Activated B cell treated with CpG ODN at 0.5 μM for 24 hours (primary cell): Measurements from ENCODE around the gene GALNT2. TPM values are rescaled to one million over a fixed set of nuclear protein-coding genes. Genes with fewer than 3 reads are reported as not detected.

Experiments
- ATAC-seq: fragments of 200-7000 bp; cut with Tn5 transposase; one replicate; pipeline ENCODE4 v1.10.0; 2021; ENCODE audit warnings: low read depth, mild to moderate bottlenecking, moderate library complexity
- CTCF ChIA-PET: fragments of 350-600 bp; sonication (Branson Sonifier 250); formaldehyde crosslinking; loops from one replicate; lab custom pipeline; 2021; ENCODE audit warnings: antibody characterized with exemption; lab: Charles Lee
- POLR2A ChIA-PET: fragments of 350-600 bp; sonication (Branson Sonifier 250); formaldehyde crosslinking; loops from one replicate; lab custom pipeline; 2021; ENCODE audit warnings: antibody characterized with exemption; lab: Charles Lee
- DNase-seq: peaks from one replicate; pipeline ENCODE4 v3.0.0; 2022
- H3K27ac Mint-ChIP-seq: one replicate; pipeline ENCODE4 v1.8.0; 2020; ENCODE audit warnings: mixed read lengths
- H3K27me3 Mint-ChIP-seq: one replicate; pipeline ENCODE4 v1.8.0; 2021; ENCODE audit warnings: mixed read lengths
- H3K36me3 Mint-ChIP-seq: one replicate; pipeline ENCODE4 v1.8.0; 2021; ENCODE audit warnings: low read depth, mixed read lengths
- H3K4me1 Mint-ChIP-seq: one replicate; pipeline ENCODE4 v1.8.0; 2021; ENCODE audit warnings: mixed read lengths
- H3K4me3 Mint-ChIP-seq: one replicate; pipeline ENCODE4 v1.8.0; 2020; ENCODE audit warnings: mild to moderate bottlenecking, mixed read lengths
- H3K9me3 Mint-ChIP-seq: one replicate; pipeline ENCODE4 v1.8.0; 2020; ENCODE audit warnings: mixed read lengths
- intact Hi-C: fragments of 100-400 bp; cut with micrococcal nuclease; formaldehyde crosslinking; loops from one replicate; pipeline ENCODE4 v1.15.1; 2024
- total RNA-seq: library from RNA; stranded (reverse); gene quantifications from 2 replicates; pipeline ENCODE4 v1.2.3, GENCODE V29; 2022
- TF ChIP-seq, protein P1 (sequence below): fragments of 200-600 bp; IDR thresholded peaks from one replicate; pipeline ENCODE4 v1.8.0; 2022; ENCODE audit warnings: antibody characterized with exemption, mild to moderate bottlenecking

GALNT2 gene
- total RNA-seq, 1 donor from 2014 or later, result 108 TPM

DNA sequence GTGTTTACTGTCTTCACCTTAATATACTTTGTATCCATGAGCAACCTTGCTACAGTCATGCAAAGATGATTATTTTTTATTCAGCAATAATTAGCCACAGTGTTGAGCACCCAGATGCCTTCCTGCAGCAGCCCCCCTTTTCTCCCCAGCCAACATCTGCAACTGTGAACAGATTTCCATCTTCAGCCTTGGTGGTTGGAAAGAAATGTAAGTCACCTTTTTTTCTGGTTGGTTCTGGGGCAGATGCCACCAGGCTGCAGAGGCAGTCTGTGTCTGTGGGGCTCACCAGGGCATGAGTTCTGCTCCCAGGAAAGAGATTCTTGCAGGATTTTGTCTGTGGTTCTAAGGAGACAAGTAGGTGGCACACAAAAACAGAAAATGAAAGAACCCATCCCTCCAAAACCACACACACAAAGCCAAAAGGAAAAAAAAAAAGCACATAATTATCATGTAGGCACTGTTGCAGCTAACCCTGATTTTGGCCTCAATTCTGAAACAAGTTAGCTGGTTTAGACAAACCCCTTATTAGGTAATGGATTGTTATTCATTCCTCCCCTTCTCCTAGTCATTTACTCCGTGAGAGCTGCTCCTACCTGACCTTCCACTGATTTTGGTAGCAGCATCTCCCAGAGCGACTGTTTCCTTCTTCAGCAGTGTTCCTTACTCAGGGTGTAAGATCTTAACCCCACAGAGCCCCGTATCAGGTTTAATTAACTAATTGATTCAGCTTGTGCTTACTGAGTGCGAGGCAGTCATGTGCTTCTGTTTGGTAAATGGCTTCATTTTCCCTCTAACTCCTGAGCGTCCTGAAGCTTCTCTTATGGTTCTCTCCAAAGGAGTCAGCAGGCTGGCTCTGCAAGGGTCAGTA is 36.5 kb downstream of the GALNT2 start:
- CTCF ChIA-PET, result interaction anchor here (1.1 to 2.1 kb wide), 5 partner anchors 9 to 64 kb away, joined by 3 to 12 read pairs (median 3); no protein-coding TSS in a partner anchor
- peaks cover 39% of the 10 kb centered on the region for H3K36me3 Mint-ChIP-seq
- POLR2A ChIA-PET, result interaction anchor here (0.6 to 5.3 kb wide), 12 partner anchors 14 to 111 kb away, joined by 3 to 47 read pairs (median 4); partner anchors contain the start of gene GALNT2
- ATAC-seq (no peak), DNase-seq (no peak)
- H3K9me3 Mint-ChIP-seq, result no peaks in the 10 kb centered on the region
- H3K4me1 Mint-ChIP-seq, result peaks cover 72% of the 10 kb centered on the region
- H3K4me3 Mint-ChIP-seq, result peak overlapping the region; percentile 12
- TF ChIP-seq, protein P1, sequence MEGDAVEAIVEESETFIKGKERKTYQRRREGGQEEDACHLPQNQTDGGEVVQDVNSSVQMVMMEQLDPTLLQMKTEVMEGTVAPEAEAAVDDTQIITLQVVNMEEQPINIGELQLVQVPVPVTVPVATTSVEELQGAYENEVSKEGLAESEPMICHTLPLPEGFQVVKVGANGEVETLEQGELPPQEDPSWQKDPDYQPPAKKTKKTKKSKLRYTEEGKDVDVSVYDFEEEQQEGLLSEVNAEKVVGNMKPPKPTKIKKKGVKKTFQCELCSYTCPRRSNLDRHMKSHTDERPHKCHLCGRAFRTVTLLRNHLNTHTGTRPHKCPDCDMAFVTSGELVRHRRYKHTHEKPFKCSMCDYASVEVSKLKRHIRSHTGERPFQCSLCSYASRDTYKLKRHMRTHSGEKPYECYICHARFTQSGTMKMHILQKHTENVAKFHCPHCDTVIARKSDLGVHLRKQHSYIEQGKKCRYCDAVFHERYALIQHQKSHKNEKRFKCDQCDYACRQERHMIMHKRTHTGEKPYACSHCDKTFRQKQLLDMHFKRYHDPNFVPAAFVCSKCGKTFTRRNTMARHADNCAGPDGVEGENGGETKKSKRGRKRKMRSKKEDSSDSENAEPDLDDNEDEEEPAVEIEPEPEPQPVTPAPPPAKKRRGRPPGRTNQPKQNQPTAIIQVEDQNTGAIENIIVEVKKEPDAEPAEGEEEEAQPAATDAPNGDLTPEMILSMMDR, result no peak
- H3K27ac Mint-ChIP-seq, result peak overlapping the region; percentile 70
- intact Hi-C loops, result loop anchor here (1.0 to 10.0 kb wide), 3 partner anchors 20 to 249 kb away; no protein-coding TSS in a partner anchor
- H3K27me3 Mint-ChIP-seq, result no peaks in the 10 kb centered on the region

DNA sequence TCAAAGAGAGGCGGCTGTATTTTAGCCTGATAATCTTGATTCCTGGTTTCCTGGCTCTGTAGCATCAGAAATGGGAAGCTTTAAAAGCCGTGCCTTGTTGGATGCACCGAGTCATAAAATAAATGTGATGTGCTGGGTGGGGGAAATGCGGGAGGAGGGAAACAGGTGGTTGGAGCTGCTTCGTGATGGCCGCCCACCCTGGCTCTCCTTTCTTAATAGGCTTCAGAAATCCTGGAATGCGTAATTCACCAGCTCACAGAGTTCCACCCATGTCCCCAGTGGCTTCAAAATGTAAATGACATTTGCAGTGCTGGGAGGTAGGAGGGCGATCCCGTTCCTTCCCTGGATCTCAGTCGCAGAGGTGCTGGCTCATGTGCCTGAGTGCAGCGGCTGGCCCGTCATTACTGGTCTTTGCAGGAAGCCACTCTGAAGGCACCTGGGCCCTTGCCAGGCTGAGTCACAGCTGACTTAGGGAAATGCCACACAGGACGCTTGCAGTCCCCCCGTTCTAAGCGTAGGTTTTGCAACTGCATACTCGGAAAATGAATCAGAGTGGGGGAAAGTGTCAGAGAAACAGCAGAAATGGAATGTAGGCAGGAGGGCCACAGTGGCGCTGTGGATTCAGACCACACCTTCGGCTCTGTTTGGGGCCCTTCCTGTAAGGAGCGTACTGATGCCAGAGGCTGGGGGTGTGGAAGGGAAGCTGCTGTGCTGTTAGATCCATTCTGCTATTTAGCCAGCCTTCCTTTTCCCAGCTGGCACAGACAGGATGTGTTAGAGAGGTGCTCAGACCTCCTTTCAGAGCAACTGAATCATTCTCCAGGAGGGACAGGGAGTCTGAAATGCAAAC is 37.6 kb downstream of the GALNT2 start:
- ChIA-PET POLR2A (interaction anchor here (0.6 to 5.3 kb wide), 9 partner anchors 13 to 110 kb away, joined by 3 to 47 read pairs (median 4); partner anchors contain the start of gene GALNT2), CTCF (interaction anchor here (1.1 to 2.1 kb wide), 6 partner anchors 8 to 63 kb away, joined by 3 to 12 read pairs (median 3); no protein-coding TSS in a partner anchor)
- TF ChIP-seq, protein P1, result no peak
- H3K9me3 Mint-ChIP-seq, result no peaks in the 10 kb centered on the region
- H3K36me3 Mint-ChIP-seq, result peaks cover 33% of the 10 kb centered on the region
- DNase-seq (peak; percentile 50), ATAC-seq (peak; percentile 90)
- H3K27ac Mint-ChIP-seq, result peak overlapping the region; percentile 70
- H3K4me1 Mint-ChIP-seq, result peaks cover 82% of the 10 kb centered on the region
- H3K27me3 Mint-ChIP-seq, result no peaks in the 10 kb centered on the region
- peak overlapping the region; percentile 63 for H3K4me3 Mint-ChIP-seq
- intact Hi-C loops, result loop anchor here (1.0 to 10.0 kb wide), 3 partner anchors 19 to 250 kb away; no protein-coding TSS in a partner anchor

GRCh38 chr1:230105245-230105753 is 38.3 kb downstream of the GALNT2 start:
- Mint-ChIP-seq H3K9me3 (no peaks in the 10 kb centered on the region), H3K27ac (peak overlapping the region; percentile 70), H3K36me3 (peaks cover 33% of the 10 kb centered on the region), H3K4me1 (peaks cover 88% of the 10 kb centered on the region), H3K27me3 (no peaks in the 10 kb centered on the region), H3K4me3 (peak overlapping the region; percentile 63)
- ATAC-seq, result no peak
- ChIA-PET POLR2A (interaction anchor here (1.6 to 5.3 kb wide), 3 partner anchors 18 to 41 kb away, joined by 7 to 47 read pairs (median 9); partner anchors contain the start of gene GALNT2), CTCF (interaction anchor here (1.2 to 2.1 kb wide), 2 partner anchors 18 to 45 kb away, joined by 3 to 12 read pairs; no protein-coding TSS in a partner anchor)
- no peak for DNase-seq
- TF ChIP-seq, protein P1, result no peak
- intact Hi-C loops, result loop anchor here (10.0 kb wide), 2 partner anchors 170 to 250 kb away; no protein-coding TSS in a partner anchor

- CTCF ChIA-PET, result no interaction called here
- DNase-seq (no peak), ATAC-seq (no peak)
- TF ChIP-seq, protein P1, result no peak
- intact Hi-C loops, result loop anchor here (10.0 kb wide), 2 partner anchors 169 to 251 kb away; no protein-coding TSS in a partner anchor
- peaks cover 32% of the 10 kb centered on the region for H3K36me3 Mint-ChIP-seq
- POLR2A ChIA-PET, result interaction anchor here (1.0 to 5.3 kb wide), 3 partner anchors 10 to 39 kb away, joined by 3 to 47 read pairs (median 3); partner anchors contain the start of gene GALNT2
- peak overlapping the region; percentile 70 for H3K27ac Mint-ChIP-seq
- peak overlapping the region; percentile 63 for H3K4me3 Mint-ChIP-seq
- H3K9me3 Mint-ChIP-seq, result no peaks in the 10 kb centered on the region
- peaks cover 94% of the 10 kb centered on the region for H3K4me1 Mint-ChIP-seq
- no peaks in the 10 kb centered on the region for H3K27me3 Mint-ChIP-seq
Measured at GRCh38 chr1:230105754-230106625, 39.0 kb downstream of the GALNT2 start.
